Measurements from ENCODE around the gene ZNF3.

ZNF3 gene

DNA sequence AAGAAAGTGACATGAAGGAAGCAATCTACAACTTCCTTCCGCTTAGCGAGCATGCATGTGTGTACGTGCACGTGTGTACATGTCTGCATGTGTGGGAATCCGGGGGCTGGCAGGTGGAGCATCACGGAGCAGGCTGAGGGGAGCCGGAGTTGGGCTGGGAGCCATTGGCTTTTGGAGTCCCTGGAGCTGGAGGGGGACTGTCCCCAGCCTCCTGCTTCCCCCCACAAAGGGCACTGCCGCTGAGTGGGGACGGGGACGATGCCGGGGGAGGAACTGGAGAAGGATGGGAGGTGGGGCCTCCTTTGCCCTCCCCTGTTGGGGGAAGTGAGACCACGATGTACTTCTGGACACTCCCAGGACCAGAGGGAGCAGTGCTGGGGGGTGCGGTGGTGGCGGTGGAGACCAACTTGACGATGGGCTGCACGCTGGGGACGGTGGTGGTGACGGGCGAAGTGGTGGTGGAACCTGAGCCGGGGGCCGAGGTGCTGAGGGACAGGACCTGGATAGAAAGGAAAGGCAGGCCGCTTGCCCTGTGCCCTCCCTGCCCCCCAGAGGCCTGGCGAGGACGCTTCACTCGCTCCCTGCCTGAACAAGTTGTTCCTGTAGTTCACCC, 25.7 kb upstream of the ZNF3 start:
- no CpG with 5 or more reads among the region's 25 CpGs for WGBS (ENCODE audit: extremely low coverage, insufficient coverage, insufficient read length)
- H2BK12ac ChIP-seq (ENCODE audit: low read length) = no peak overlapping the region
- no peak overlapping the region for H4K12ac ChIP-seq (ENCODE audit: low read depth, low read length)
- H3K79me2 ChIP-seq (ENCODE audit: control insufficient read depth, insufficient read depth, low read length, poor library complexity) = peaks cover 1% of the 10 kb centered on the region
- H3K79me1 ChIP-seq (ENCODE audit: low read length) = peaks cover 5% of the 10 kb centered on the region
- no peaks in the 10 kb centered on the region for H3K27me3 ChIP-seq (ENCODE audit: insufficient read depth, low read length)
- H3K4me1 ChIP-seq (ENCODE audit: control insufficient read depth in 1 of 2, insufficient read depth in 2 of 2, low read length in 2 of 2) = peaks cover 6 to 8% of the 10 kb centered on the region in 2 experiments
- H2BK5ac ChIP-seq (ENCODE audit: low read depth, low read length, poor library complexity) = no peak overlapping the region
- no peaks in the 10 kb centered on the region for H3K9me3 ChIP-seq (ENCODE audit: insufficient read depth, low read depth, low read length)
- peaks cover 58 to 62% of the 10 kb centered on the region in 2 experiments for H3K36me3 ChIP-seq (ENCODE audit: control insufficient read depth in 1 of 2, insufficient read depth in 2 of 2, low read length in 2 of 2)
- no peak overlapping the region for H2AFZ ChIP-seq (ENCODE audit: insufficient read depth, low read length, poor library complexity)
- no peak overlapping the region for H4K91ac ChIP-seq (ENCODE audit: low read depth, low read length)
- no peak overlapping the region for H3K4ac ChIP-seq (ENCODE audit: low read depth, low read length)
- no peak overlapping the region for H3K9ac ChIP-seq (ENCODE audit: low read length)
- H3K18ac ChIP-seq (ENCODE audit: low read length) = no peak overlapping the region
- no peak overlapping the region for H3K14ac ChIP-seq (ENCODE audit: low read length)
- H2BK120ac ChIP-seq (ENCODE audit: insufficient read depth, low read length, poor library complexity) = no peak overlapping the region
- no peak overlapping the region for H2AK5ac ChIP-seq (ENCODE audit: low read length)
- H3K4me2 ChIP-seq (ENCODE audit: low read length) = no peak overlapping the region
- no peak overlapping the region for H4K8ac ChIP-seq (ENCODE audit: low read depth, low read length)
- H3K4me3 ChIP-seq (ENCODE audit: low read depth, low read length) = no peak overlapping the region
- no peak overlapping the region for H3K23ac ChIP-seq (ENCODE audit: low read length)
- no peak overlapping the region for H3K27ac ChIP-seq (ENCODE audit: low read depth, low read length)
- no peak for DNase-seq

DNA sequence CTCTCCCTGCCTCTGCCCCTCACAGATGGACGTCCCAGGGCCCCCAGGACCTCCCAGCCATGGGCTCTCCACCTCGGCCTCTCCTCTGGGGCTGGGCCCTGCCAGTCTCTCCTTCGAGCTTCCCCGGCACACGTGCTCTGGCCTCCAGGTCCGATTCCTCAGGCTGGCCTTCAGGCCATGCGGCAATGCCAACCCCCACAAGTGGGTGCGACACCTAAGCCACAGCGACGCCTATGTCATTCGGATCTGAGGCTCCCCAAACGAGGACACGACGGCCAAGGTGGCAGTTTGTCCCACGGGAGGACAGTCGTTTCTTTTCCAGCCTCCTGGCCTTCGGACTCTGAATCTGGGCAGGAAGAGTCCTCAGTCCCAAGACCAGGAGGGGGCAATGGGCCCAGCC, 25.1 kb upstream of the ZNF3 start:
- Histone ChIP-seq H2BK5ac (ENCODE audit: low read depth, low read length, poor library complexity) (no peak overlapping the region), H3K36me3 (ENCODE audit: control insufficient read depth in 1 of 2, insufficient read depth in 2 of 2, low read length in 2 of 2) (peaks cover 52 to 56% of the 10 kb centered on the region in 2 experiments), H4K12ac (ENCODE audit: low read depth, low read length) (no peak overlapping the region), H3K18ac (ENCODE audit: low read length) (no peak overlapping the region), H3K4me2 (ENCODE audit: low read length) (no peak overlapping the region), H3K27ac (ENCODE audit: low read depth, low read length) (no peak overlapping the region), H2BK12ac (ENCODE audit: low read length) (no peak overlapping the region), H3K4ac (ENCODE audit: low read depth, low read length) (no peak overlapping the region), H3K27me3 (ENCODE audit: insufficient read depth, low read length) (no peaks in the 10 kb centered on the region), H2AK5ac (ENCODE audit: low read length) (no peak overlapping the region), H3K4me1 (ENCODE audit: control insufficient read depth in 1 of 2, insufficient read depth in 2 of 2, low read length in 2 of 2) (peaks cover 7 to 9% of the 10 kb centered on the region in 2 experiments), H3K14ac (ENCODE audit: low read length) (no peak overlapping the region), H3K79me2 (ENCODE audit: control insufficient read depth, insufficient read depth, low read length, poor library complexity) (peaks cover 1% of the 10 kb centered on the region), H2AFZ (ENCODE audit: insufficient read depth, low read length, poor library complexity) (no peak overlapping the region), H4K91ac (ENCODE audit: low read depth, low read length) (no peak overlapping the region), H3K4me3 (ENCODE audit: low read depth, low read length) (no peak overlapping the region), H3K9ac (ENCODE audit: low read length) (no peak overlapping the region), H3K79me1 (ENCODE audit: low read length) (peaks cover 9% of the 10 kb centered on the region), H4K8ac (ENCODE audit: low read depth, low read length) (no peak overlapping the region), H2BK120ac (ENCODE audit: insufficient read depth, low read length, poor library complexity) (no peak overlapping the region), H3K9me3 (ENCODE audit: insufficient read depth, low read depth, low read length) (no peaks in the 10 kb centered on the region), H3K23ac (ENCODE audit: low read length) (no peak overlapping the region)
- WGBS (ENCODE audit: extremely low coverage, insufficient coverage, insufficient read length) = no CpG with 5 or more reads among the region's 17 CpGs
- DNase-seq = no peak

DNA sequence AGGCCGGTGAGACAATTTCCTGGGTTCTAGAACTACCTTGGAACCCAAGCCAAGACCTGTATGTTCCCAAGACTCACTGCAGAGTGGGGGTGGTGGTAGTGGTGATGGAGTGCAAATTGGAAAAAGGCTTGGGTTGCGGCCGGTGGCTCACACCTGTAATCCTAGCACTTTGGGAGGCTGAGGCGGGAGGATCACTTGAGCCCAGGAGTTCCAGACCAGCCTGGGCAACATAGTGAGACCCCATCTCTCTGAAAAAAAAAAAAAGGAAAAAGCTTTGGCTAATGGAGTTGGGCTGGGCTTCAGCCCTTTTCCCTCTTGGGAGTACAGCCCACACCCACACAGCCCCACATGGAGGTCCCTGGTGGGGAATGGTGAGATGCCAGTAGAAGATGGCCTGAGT, 24.0 kb upstream of the ZNF3 start:
- Histone ChIP-seq H3K79me1 (ENCODE audit: low read length) (peaks cover 16% of the 10 kb centered on the region), H4K12ac (ENCODE audit: low read depth, low read length) (no peak overlapping the region), H2BK12ac (ENCODE audit: low read length) (no peak overlapping the region), H3K4ac (ENCODE audit: low read depth, low read length) (no peak overlapping the region), H3K18ac (ENCODE audit: low read length) (no peak overlapping the region), H3K14ac (ENCODE audit: low read length) (no peak overlapping the region), H3K9ac (ENCODE audit: low read length) (no peak overlapping the region), H3K27me3 (ENCODE audit: insufficient read depth, low read length) (no peaks in the 10 kb centered on the region), H3K4me3 (ENCODE audit: low read depth, low read length) (no peak overlapping the region), H3K9me3 (ENCODE audit: insufficient read depth, low read depth, low read length) (no peaks in the 10 kb centered on the region), H3K4me1 (ENCODE audit: control insufficient read depth in 1 of 2, insufficient read depth in 2 of 2, low read length in 2 of 2) (peaks cover 7 to 9% of the 10 kb centered on the region in 2 experiments), H3K36me3 (ENCODE audit: control insufficient read depth in 1 of 2, insufficient read depth in 2 of 2, low read length in 2 of 2) (peaks cover 44 to 47% of the 10 kb centered on the region in 2 experiments), H2BK5ac (ENCODE audit: low read depth, low read length, poor library complexity) (no peak overlapping the region), H2BK120ac (ENCODE audit: insufficient read depth, low read length, poor library complexity) (no peak overlapping the region), H3K79me2 (ENCODE audit: control insufficient read depth, insufficient read depth, low read length, poor library complexity) (peaks cover 4% of the 10 kb centered on the region), H3K23ac (ENCODE audit: low read length) (no peak overlapping the region), H4K8ac (ENCODE audit: low read depth, low read length) (no peak overlapping the region), H4K91ac (ENCODE audit: low read depth, low read length) (no peak overlapping the region), H3K27ac (ENCODE audit: low read depth, low read length) (no peak overlapping the region), H2AK5ac (ENCODE audit: low read length) (no peak overlapping the region), H3K4me2 (ENCODE audit: low read length) (no peak overlapping the region), H2AFZ (ENCODE audit: insufficient read depth, low read length, poor library complexity) (no peak overlapping the region)
- no CpG with 5 or more reads among the region's 4 CpGs for WGBS (ENCODE audit: extremely low coverage, insufficient coverage, insufficient read length)
- no peak for DNase-seq

DNA sequence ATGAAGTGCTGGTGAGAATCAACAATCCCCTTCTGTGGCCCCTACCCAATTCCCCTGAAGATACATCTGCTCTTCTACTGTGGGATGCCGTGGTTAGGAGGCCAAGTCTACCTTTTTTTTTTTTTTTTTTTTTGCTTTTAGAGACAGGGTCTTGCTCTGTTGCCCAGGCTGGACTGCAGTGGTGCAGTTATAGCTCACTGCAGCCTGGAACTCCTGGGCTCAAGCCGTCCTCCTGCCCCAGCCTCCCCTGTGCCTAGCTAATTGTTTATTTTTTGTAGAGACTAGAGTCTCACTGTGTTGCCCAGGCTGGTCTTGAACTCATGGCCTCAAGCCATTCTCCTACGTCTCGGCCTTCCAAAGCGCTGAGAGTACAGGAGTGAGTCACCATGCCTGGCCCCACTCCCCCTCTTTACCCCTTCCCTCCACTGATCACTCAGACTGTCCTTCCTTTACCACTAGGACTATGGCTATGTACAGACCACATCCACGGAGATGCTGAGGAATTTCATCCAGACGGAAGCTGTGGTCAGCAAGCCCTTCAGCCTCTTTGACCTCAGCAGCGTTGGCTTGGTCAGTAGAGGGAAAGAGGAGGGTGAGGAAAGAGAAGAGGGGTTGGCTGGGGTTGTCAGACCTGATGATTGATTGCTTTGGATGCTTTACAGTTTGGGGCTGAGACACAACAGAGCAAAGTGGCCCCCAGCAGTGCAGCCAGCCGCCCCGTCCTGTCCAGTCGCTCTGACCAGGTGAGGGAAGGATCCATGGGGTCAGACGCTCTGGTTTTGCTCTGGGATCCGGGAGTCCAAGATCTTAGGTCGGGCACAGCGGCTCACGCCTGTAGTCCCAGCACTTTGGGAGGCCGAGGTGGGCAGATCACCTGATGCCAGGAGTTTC, 21.7 kb upstream of the ZNF3 start:
- Histone ChIP-seq H3K9ac (ENCODE audit: low read length) (no peak overlapping the region), H3K23ac (ENCODE audit: low read length) (no peak overlapping the region), H3K14ac (ENCODE audit: low read length) (peak overlapping the region; percentile 77), H3K9me3 (ENCODE audit: insufficient read depth, low read depth, low read length) (no peaks in the 10 kb centered on the region), H2BK120ac (ENCODE audit: insufficient read depth, low read length, poor library complexity) (peak overlapping the region; percentile 84), H3K4ac (ENCODE audit: low read depth, low read length) (peak overlapping the region; percentile 57), H3K18ac (ENCODE audit: low read length) (peak overlapping the region; percentile 69), H4K12ac (ENCODE audit: low read depth, low read length) (no peak overlapping the region), H3K27ac (ENCODE audit: low read depth, low read length) (peak overlapping the region; percentile 98), H3K4me2 (ENCODE audit: low read length) (peak overlapping the region; percentile 56), H2BK5ac (ENCODE audit: low read depth, low read length, poor library complexity) (peak overlapping the region; percentile 60), H3K4me3 (ENCODE audit: low read depth, low read length) (no peak overlapping the region), H3K4me1 (ENCODE audit: control insufficient read depth in 1 of 2, insufficient read depth in 2 of 2, low read length in 2 of 2) (peaks cover 10 to 13% of the 10 kb centered on the region in 2 experiments), H4K8ac (ENCODE audit: low read depth, low read length) (peak overlapping the region; percentile 69), H3K79me2 (ENCODE audit: control insufficient read depth, insufficient read depth, low read length, poor library complexity) (peaks cover 11% of the 10 kb centered on the region), H2BK12ac (ENCODE audit: low read length) (peak overlapping the region; percentile 91), H3K79me1 (ENCODE audit: low read length) (peaks cover 18% of the 10 kb centered on the region), H2AFZ (ENCODE audit: insufficient read depth, low read length, poor library complexity) (no peak overlapping the region), H4K91ac (ENCODE audit: low read depth, low read length) (peak overlapping the region; percentile 90), H3K36me3 (ENCODE audit: control insufficient read depth in 1 of 2, insufficient read depth in 2 of 2, low read length in 2 of 2) (peaks cover 42 to 49% of the 10 kb centered on the region in 2 experiments), H2AK5ac (ENCODE audit: low read length) (peak overlapping the region; percentile 55), H3K27me3 (ENCODE audit: insufficient read depth, low read length) (no peaks in the 10 kb centered on the region)
- DNase-seq = no peak
- no CpG with 5 or more reads among the region's 17 CpGs for WGBS (ENCODE audit: extremely low coverage, insufficient coverage, insufficient read length)

Data from trophoblast cell (in vitro differentiated cells and primary cell).